ENCODE data around the gene YIF1B. TPM values are rescaled to one million over a fixed set of nuclear protein-coding genes. Genes with fewer than 3 reads are reported as not detected.
"Not testable (repeated sequence)": the region's sequence is repeated elsewhere in the genome, so short reads cannot be mapped to it uniquely, and the experiment has no call there.

The YIF1B gene
- total and polyA plus RNA-seq, 9 of the 15 experiments (the other 6 are each of a cell fraction or from before 2014, with no cell fraction given): 8.5 to 586 (median 323) TPM

DNA sequence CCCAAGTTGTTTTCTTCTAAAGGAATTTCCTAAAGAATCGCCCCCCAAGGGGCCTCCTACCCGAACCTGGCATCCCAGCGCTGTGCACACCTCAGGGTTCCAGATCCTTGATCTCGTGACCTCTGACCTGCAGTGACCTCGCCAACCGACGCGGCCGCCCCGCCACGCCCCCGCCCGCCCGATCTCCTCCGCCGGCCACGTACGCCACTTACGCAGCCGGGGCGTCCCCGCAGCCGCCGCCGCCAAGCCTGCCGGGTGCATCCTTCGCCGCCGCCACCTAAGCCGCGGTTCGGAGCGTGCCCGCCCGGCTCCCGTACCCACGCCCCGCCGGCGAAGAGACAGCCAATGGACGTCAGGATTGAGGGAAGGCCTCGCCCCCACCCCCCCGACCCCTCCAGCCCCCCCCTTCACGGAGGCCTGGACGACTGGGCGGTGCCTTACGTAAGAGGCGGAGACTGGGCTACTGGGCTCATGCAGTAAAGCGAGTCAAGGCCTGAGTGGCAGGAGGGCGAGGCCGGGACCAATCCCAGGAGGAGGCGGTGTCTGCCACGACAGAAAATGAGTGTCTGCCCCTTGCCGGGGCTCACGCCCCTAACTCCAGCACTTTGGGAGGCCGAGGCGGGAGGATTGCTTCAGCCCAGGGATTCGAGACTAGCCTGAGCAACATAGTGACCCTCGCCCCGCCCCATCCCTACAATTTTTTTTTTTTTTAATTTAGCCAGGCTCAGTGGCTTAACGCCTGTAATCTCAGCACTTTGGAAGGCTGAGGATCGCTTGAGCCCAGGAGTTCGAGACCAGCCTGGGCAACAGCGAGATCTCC, at the start of gene YIF1B (continued):
- TF ChIP-seq, protein P1, sequence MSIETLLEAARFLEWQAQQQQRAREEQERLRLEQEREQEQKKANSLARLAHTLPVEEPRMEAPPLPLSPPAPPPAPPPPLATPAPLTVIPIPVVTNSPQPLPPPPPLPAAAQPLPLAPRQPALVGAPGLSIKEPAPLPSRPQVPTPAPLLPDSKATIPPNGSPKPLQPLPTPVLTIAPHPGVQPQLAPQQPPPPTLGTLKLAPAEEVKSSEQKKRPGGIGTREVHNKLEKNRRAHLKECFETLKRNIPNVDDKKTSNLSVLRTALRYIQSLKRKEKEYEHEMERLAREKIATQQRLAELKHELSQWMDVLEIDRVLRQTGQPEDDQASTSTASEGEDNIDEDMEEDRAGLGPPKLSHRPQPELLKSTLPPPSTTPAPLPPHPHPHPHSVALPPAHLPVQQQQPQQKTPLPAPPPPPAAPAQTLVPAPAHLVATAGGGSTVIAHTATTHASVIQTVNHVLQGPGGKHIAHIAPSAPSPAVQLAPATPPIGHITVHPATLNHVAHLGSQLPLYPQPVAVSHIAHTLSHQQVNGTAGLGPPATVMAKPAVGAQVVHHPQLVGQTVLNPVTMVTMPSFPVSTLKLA (conservative IDR thresholded peaks at IDR 0.05): peak in 1 of 2 experiments; percentile 35; a peak in 3 of 4 replicates

DNA sequence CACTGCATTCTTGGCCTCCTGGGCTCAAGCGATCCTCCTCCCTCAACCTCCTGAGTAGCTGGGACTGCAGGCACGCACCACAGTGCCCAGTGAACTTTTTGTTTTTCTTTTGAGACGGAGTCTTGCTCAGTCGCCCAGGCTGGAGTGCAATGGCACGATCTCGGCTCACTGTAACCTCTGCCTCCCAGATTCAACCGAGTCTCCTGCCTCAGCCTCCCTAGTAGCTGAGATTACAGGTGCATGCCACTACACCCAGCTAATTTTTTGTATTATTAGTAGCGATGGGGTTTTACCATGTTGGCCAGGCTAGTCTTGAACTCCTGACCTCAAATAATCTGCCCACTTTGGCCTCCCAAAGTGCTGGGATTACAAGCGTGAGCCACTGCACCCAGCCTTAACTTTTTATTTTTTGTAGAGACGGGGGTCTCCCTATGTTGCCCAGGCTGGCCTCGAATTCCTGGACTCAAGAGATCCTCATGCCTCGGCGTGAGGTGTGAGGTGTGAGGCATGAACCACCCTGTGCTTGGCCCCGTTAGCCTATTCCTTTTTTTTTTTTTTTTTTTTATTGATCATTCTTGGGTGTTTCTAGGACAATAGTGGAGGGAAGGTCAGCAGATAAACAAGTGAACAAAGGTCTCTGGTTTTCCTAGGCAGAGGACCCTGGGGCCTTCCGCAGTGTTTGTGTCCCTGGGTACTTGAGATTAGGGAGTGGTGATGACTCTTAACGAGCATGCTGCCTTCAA, 47.4 kb upstream of the YIF1B start:
- FAIRE-seq; H3K36me3 ChIP-seq (ENCODE audit: control insufficient read depth, insufficient read depth, low read length); DNase-seq (ENCODE audit: extremely low read depth in 1 of 4, low spot score in 3 of 4); H3K9me1 ChIP-seq (ENCODE audit: control insufficient read depth, insufficient read depth, low read length); ATAC-seq; H3K79me2 ChIP-seq (ENCODE audit: control insufficient read depth, insufficient read depth, low read length); BruUV-seq (replicated peaks); CTCF ChIA-PET (ENCODE audit: low intra/inter-chr PET ratio); in situ Hi-C loops (cut with MboI); H3K9me3 ChIP-seq (replicated peaks; ENCODE audit: control insufficient read depth, insufficient read depth, low read depth, low read length); intact Hi-C loops (cut with micrococcal nuclease); H3K27ac ChIP-seq (ENCODE audit: extremely low read depth, low read depth, low read length): not testable (repeated sequence)
- Histone ChIP-seq H3K9ac (ENCODE audit: insufficient read depth in 1 of 2, low read depth in 2 of 2, low read length in 2 of 2) (peak overlapping the region in 1 of 2 experiments; percentile 84; a peak in 2 of 4 replicates), H3K4me3 (peak overlapping the region; percentile 64), H3K4me1 (replicated peaks in 1 of 2; ENCODE audit: control insufficient read depth in 2 of 2, insufficient read depth in 2 of 2, low read length in 2 of 2) (peaks cover 10 to 26% of the 10 kb centered on the region in 2 experiments; a peak in 4 of 5 replicates), H3K4me2 (ENCODE audit: insufficient read depth, low read length) (peak overlapping the region; percentile 91), H3K27me3 (ENCODE audit: control insufficient read depth in 2 of 2, insufficient read depth in 2 of 2, low read length in 2 of 2) (peaks cover 23 to 25% of the 10 kb centered on the region in 2 experiments), H2AFZ (ENCODE audit: low read depth, low read length) (peak overlapping the region; percentile 98; the same call in 1 of the 2 replicates), H4K20me1 (replicated peaks; ENCODE audit: control insufficient read depth, insufficient read depth, low read length) (peaks cover 10% of the 10 kb centered on the region; the same call in 1 of the 2 replicates)
- POLR2A ChIA-PET: interaction anchor here (1.3 kb wide), 1 partner anchor 11 kb away, joined by 8 read pairs; the partner anchor contains the start of gene PSMD8
- WGBS (ENCODE audit: insufficient coverage, low coverage, missing lambda C conversion rate): 48% methylated on average over 11 of the region's 16 CpGs
- peak; percentile 70 for TF ChIP-seq L3MBTL2 (IDR thresholded peaks at IDR 0.05)
- TF ChIP-seq ZNF121 (CRISPR knock-in tag; conservative IDR thresholded peaks at IDR 0.05): peak; percentile 20; the same call in 1 of the 2 replicates
- peak; percentile 66 for TF ChIP-seq CBFA2T3 (IDR thresholded peaks at IDR 0.05)

All from K562 (cell line).